H9 (cell line): ENCODE results near the gene ZNF35. TPM values are rescaled to one million over a fixed set of nuclear protein-coding genes. Genes with fewer than 3 reads are reported as not detected.

ENCODE experiments used
- DNase-seq: peaks from one replicate; pipeline ENCODE4 v3.0.0-alpha.2; 2017
- H2AFZ ChIP-seq: one replicate; pipeline ENCODE4 v1.6.1; 2013; ENCODE audit warnings: mild to moderate bottlenecking, low read length, control low read depth, moderate library complexity
- H2AK5ac ChIP-seq: 2 replicates; pipeline ENCODE4 v1.6.1; 2013; ENCODE audit warnings: low read length, control low read depth, mixed read lengths; ENCODE audit not compliant: insufficient read length
- H2BK120ac ChIP-seq: one replicate; pipeline ENCODE4 v1.6.1; 2013; ENCODE audit warnings: low read depth, mild to moderate bottlenecking, low read length, control low read depth, inconsistent platforms; ENCODE audit not compliant: poor library complexity, severe bottlenecking
- H2BK12ac ChIP-seq: 2 replicates; pipeline ENCODE4 v1.6.1; 2013; ENCODE audit warnings: low read length, control low read depth, mixed read lengths, low read depth; ENCODE audit not compliant: insufficient read length
- H2BK15ac ChIP-seq: 2 replicates; pipeline ENCODE4 v1.6.1; 2013; ENCODE audit warnings: low read depth, low read length, control low read depth
- H2BK20ac ChIP-seq: one replicate; pipeline ENCODE4 v1.6.1; 2013; ENCODE audit warnings: low read depth, mild to moderate bottlenecking, low read length, control low read depth, inconsistent platforms; ENCODE audit not compliant: poor library complexity, severe bottlenecking
- H2BK5ac ChIP-seq: 2 replicates; pipeline ENCODE4 v1.6.1; 2013; ENCODE audit warnings: low read length, control low read depth, mixed read lengths; ENCODE audit not compliant: insufficient read length
- H3K14ac ChIP-seq: 2 replicates; pipeline ENCODE4 v1.6.1; 2013; ENCODE audit warnings: low read length, control low read depth; ENCODE audit not compliant: insufficient read depth
- H3K18ac ChIP-seq: 2 replicates; pipeline ENCODE4 v1.6.1; 2013; ENCODE audit warnings: low read depth, mild to moderate bottlenecking, mixed read lengths, low read length, control low read depth; ENCODE audit not compliant: insufficient read length
- H3K23ac ChIP-seq: 2 replicates; pipeline ENCODE4 v1.6.1; 2013; ENCODE audit warnings: low read length, control low read depth, mixed read lengths, low read depth; ENCODE audit not compliant: insufficient read length
- H3K23me2 ChIP-seq: 2 replicates; pipeline ENCODE4 v1.6.1; 2013; ENCODE audit warnings: low read depth, mild to moderate bottlenecking, mixed read lengths, low read length, control low read depth; ENCODE audit not compliant: insufficient read length, poor library complexity, severe bottlenecking
- H3K27ac ChIP-seq: 2 replicates; pipeline ENCODE4 v1.5.1; 2013; ENCODE audit warnings: low read length, control low read depth, mixed read lengths, low read depth; ENCODE audit not compliant: insufficient read length
- H3K27me3 ChIP-seq: 2 replicates; pipeline ENCODE4 v1.6.1; 2013; ENCODE audit warnings: low read length, control low read depth, inconsistent platforms; ENCODE audit not compliant: insufficient read depth
- H3K4ac ChIP-seq: 2 replicates; pipeline ENCODE4 v1.6.1; 2013; ENCODE audit warnings: low read depth, mild to moderate bottlenecking, control low read depth, inconsistent platforms, low read length, moderate library complexity
- H3K4me1 ChIP-seq: 2 replicates; pipeline ENCODE4 v1.6.1; 2013; ENCODE audit warnings: low read length, control low read depth, inconsistent platforms; ENCODE audit not compliant: insufficient read depth
- H3K4me2 ChIP-seq: 2 replicates; pipeline ENCODE4 v1.6.1; 2013; ENCODE audit warnings: low read length, control low read depth, mixed read lengths; ENCODE audit not compliant: insufficient read length, insufficient read depth
- H3K56ac ChIP-seq: 2 replicates; pipeline ENCODE4 v1.6.1; 2013; ENCODE audit warnings: low read depth, mild to moderate bottlenecking, mixed read lengths, low read length, control low read depth; ENCODE audit not compliant: insufficient read length
- H3K79me1 ChIP-seq: 2 replicates; pipeline ENCODE4 v1.6.1; 2013; ENCODE audit warnings: low read depth, mild to moderate bottlenecking, moderate library complexity, low read length, control low read depth, inconsistent platforms; ENCODE audit not compliant: insufficient read depth, poor library complexity, severe bottlenecking
- H3K79me2 ChIP-seq: 2 replicates; pipeline ENCODE4 v1.6.1; 2013; ENCODE audit warnings: low read length, control low read depth, inconsistent platforms; ENCODE audit not compliant: insufficient read depth
- H3K9ac ChIP-seq: 2 replicates; pipeline ENCODE4 v1.6.1; 2013; ENCODE audit warnings: low read length, control low read depth, mixed read lengths; ENCODE audit not compliant: insufficient read length; ENCODE audit errors: extremely low read depth
- H3K9me3 ChIP-seq: one replicate; pipeline ENCODE4 v1.6.1; 2013; ENCODE audit warnings: low read depth, low read length, inconsistent platforms; ENCODE audit not compliant: control insufficient read depth
- H3T11ph ChIP-seq: one replicate; pipeline ENCODE4 v1.6.1; 2013; ENCODE audit warnings: mild to moderate bottlenecking, low read length, control low read depth, inconsistent platforms
- H4K20me1 ChIP-seq: one replicate; pipeline ENCODE4 v1.6.1; 2013; ENCODE audit not compliant: control insufficient read depth, insufficient read length, insufficient read depth
- H4K5ac ChIP-seq: 2 replicates; pipeline ENCODE4 v1.6.1; 2013; ENCODE audit warnings: low read depth, mild to moderate bottlenecking, mixed read lengths, low read length, control low read depth; ENCODE audit not compliant: insufficient read length
- H4K8ac ChIP-seq: replicated peaks from 2 replicates; pipeline ENCODE4 v1.6.1; 2013; ENCODE audit warnings: low read length, control low read depth, mixed read lengths, low read depth; ENCODE audit not compliant: insufficient read length
- H4K91ac ChIP-seq: 2 replicates; pipeline ENCODE4 v1.6.1; 2013; ENCODE audit warnings: low read depth, mild to moderate bottlenecking, moderate library complexity, mixed read lengths, low read length, control low read depth; ENCODE audit not compliant: insufficient read length
- H3K27ac Mint-ChIP-seq, 3 experiments: 2 replicates in 2 of 3; 3 replicates in 1 of 3; pipeline ENCODE4 v1.8.0; 2020 to 2021; ENCODE audit warnings: mixed read lengths in 3 of 3, mild to moderate bottlenecking in 1 of 3, moderate library complexity in 1 of 3
- H3K27me3 Mint-ChIP-seq: 2 replicates; pipeline ENCODE4 v1.8.0; 2021; ENCODE audit warnings: low read depth, mild to moderate bottlenecking, moderate library complexity, mixed read lengths
- H3K36me3 Mint-ChIP-seq, 3 experiments: 2 replicates in 2 of 3; 3 replicates in 1 of 3; pipeline ENCODE4 v1.8.0; 2020 to 2021; ENCODE audit warnings: low read depth in 3 of 3, mixed read lengths in 3 of 3; ENCODE audit not compliant: insufficient read depth in 1 of 3
- H3K4me1 Mint-ChIP-seq, 2 experiments: 2 replicates each; pipeline ENCODE4 v1.8.0; 2020; ENCODE audit warnings: mixed read lengths in 2 of 2
- H3K4me3 Mint-ChIP-seq, 2 experiments: 2 replicates in 1 of 2; 3 replicates in 1 of 2; pipeline ENCODE4 v1.8.0; 2020 to 2021; ENCODE audit warnings: mild to moderate bottlenecking in 2 of 2, mixed read lengths in 2 of 2, moderate library complexity in 1 of 2
- H3K9me3 Mint-ChIP-seq, 2 experiments: 2 replicates in 1 of 2; 3 replicates in 1 of 2; pipeline ENCODE4 v1.8.0; 2020; ENCODE audit warnings: mild to moderate bottlenecking in 2 of 2, mixed read lengths in 2 of 2, moderate library complexity in 1 of 2
- CTCF ChIP-seq: fragments of 200-600 bp; sonication (generic); conservative IDR thresholded peaks from 3 replicates; pipeline ENCODE4 v1.8.0; 2021; ENCODE audit warnings: antibody characterized with exemption, mild to moderate bottlenecking
- WGBS: extraction: QIAGEN DNeasy Blood & Tissue Kit; methylation state at CpG from one replicate; pipeline ENCODE4 v1.1.7; 2013; ENCODE audit warnings: missing lambda C conversion rate, low lambda C conversion rate, mixed read lengths; ENCODE audit not compliant: insufficient read length; ENCODE audit errors: extremely low coverage; 5-methylcytosine and 5-hydroxymethylcytosine counted together
- total RNA-seq: library from RNA; stranded (reverse); gene quantifications from 2 replicates; pipeline ENCODE4 v1.2.1, GENCODE V29; 2021

ZNF35 gene
- total RNA-seq, 1 experiment from 2014 or later = 27.3 TPM

- Histone ChIP-seq H3K18ac (no peak overlapping the region), H3K4me2 (no peak overlapping the region), H3K79me2 (no peaks in the 10 kb centered on the region), H3T11ph (no peak overlapping the region), H3K23ac (no peak overlapping the region), H3K27me3 (no peaks in the 10 kb centered on the region), H3K14ac (no peak overlapping the region), H2BK5ac (no peak overlapping the region), H4K5ac (no peak overlapping the region), H2BK12ac (no peak overlapping the region), H2AK5ac (no peak overlapping the region), H3K9ac (no peak overlapping the region), H2BK120ac (no peak overlapping the region), H2AFZ (no peak overlapping the region), H3K27ac (no peak overlapping the region), H3K23me2 (no peaks in the 10 kb centered on the region), H3K79me1 (no peaks in the 10 kb centered on the region), H2BK20ac (no peak overlapping the region), H3K56ac (no peak overlapping the region), H3K9me3 (peaks cover 27% of the 10 kb centered on the region), H3K4me1 (no peaks in the 10 kb centered on the region), H2BK15ac (no peak overlapping the region), H4K8ac (no peak overlapping the region), H4K91ac (no peak overlapping the region), H3K4ac (no peak overlapping the region), H4K20me1 (no peaks in the 10 kb centered on the region)
- Mint-ChIP-seq H3K27me3 (no peaks in the 10 kb centered on the region), H3K36me3 (peaks cover 53 to 62% (median 53%) of the 10 kb centered on the region in 3 experiments), H3K27ac (no peak overlapping the region), H3K9me3 (peaks cover 32 to 52% of the 10 kb centered on the region in 2 experiments), H3K4me1 (peaks cover 2 to 3% of the 10 kb centered on the region in 2 experiments; a peak in 3 of 4 replicates), H3K4me3 (no peak overlapping the region)
- TF ChIP-seq CTCF = no peak
- no CpG with 5 or more reads among the region's 4 CpGs for WGBS
- no peak for DNase-seq
Observed at GRCh38 chr3:44643024-44643423, 5.5 kb upstream of the ZNF35 start.
